ENCODE data around the gene ATP11C.
A peak's percentile ranks its signal among the peaks of the same experiment; 100 is the strongest.
"Not testable (repeated sequence)": the region's sequence is repeated elsewhere in the genome, so short reads cannot be mapped to it uniquely, and the experiment has no call there.

ATP11C gene

DNA sequence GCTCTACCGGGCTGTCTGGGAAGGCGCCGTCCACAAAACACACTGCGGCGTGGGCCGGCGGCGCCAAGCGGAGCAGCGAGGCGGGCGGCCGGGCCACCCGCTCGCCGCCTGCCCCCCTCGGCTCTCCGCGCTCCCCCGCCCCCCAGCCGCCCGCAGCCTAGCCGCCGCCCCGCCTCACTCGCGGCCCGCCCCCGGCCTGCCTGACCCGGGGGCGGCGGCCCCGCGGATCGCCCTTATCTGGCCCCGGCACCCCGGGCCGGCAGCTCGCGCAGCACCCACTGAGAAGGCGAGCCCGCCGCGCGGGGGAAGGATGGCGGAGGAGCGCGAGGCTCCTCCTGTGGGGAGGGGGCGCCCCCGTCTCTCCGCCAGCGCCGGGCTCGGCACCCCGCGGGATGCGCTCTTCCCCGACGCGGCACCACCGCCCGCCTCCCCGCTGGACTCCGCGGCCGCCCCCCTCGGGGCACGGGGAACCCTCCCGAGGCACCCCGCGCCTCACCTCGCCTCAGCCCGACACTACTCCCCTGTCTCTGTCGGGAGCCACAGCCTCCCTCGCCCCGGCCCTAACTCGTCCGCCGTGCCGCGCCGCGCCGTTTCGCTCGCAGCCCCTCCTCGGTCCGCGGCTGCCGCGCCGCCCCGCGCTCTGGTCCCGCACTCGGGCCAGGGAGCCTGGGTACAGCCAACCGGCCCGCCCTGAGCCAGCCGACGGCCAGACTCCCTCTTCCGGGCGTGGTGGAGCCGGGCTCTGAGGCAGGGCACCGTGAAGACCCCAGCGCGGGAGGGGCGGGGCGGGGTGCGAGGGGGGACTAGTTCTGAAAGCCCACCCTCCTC, 566 bp downstream of the ATP11C start:
- H3K27ac ChIP-seq: peak overlapping the region; percentile 77
- no peak for TF ChIP-seq CTCF (conservative IDR thresholded peaks at IDR 0.05)

DNA sequence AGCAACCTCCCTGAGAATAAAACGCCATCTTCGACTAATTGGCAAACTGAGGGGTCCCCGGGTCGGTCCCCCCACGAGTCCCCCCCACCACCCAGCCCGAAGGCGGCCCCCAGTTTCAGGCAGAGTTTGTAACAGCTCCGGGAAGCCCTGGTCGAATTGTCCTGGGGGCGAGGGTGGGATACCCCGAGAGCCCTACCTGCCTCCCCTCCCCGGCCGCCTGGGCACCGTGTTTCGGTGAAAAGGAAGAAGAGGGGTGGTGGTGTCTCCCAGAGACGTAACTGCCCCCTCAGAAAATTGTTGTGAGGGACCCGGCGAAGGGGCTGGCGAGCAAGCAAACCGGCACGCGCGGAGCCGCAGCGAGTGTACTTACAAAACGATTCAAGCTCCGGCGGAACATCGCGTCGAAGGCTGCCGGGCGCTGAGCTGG, 1.2 kb downstream of the ATP11C start:
- H3K27ac ChIP-seq: peak overlapping the region; percentile 77
- TF ChIP-seq CTCF (conservative IDR thresholded peaks at IDR 0.05): no peak

- H3K27ac ChIP-seq: peak overlapping the region; percentile 77
- no peak for TF ChIP-seq CTCF (conservative IDR thresholded peaks at IDR 0.05)
Observed at GRCh38 chrX:139930916-139931645, 1.8 kb downstream of the ATP11C start.

- no peak overlapping the region for H3K27ac ChIP-seq
- no peak for TF ChIP-seq CTCF (conservative IDR thresholded peaks at IDR 0.05)
Observed at GRCh38 chrX:139930401-139930800, 2.5 kb downstream of the ATP11C start.

- H3K27ac ChIP-seq: no peak overlapping the region
- no peak for TF ChIP-seq CTCF (conservative IDR thresholded peaks at IDR 0.05)
Observed at GRCh38 chrX:139929876-139930275, 3.0 kb downstream of the ATP11C start.

DNA sequence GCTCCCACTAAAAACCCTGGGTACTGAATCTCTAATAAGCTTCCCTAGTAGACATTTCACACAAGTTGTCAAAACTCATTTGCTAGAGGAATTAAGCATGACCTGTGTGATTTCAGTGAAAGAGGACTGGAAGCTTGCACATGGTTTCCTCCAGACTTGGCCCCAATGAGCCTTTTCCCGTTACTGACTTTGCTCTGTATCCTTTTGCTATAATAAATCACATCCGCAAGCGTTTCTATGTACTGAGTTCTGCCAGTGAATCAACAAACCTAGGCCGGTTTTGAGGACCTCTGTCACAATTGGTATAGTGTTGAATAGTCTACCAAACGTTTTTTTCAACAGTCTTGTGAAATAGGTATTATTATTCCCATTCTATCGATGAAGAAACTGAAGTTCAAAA, 8.2 kb downstream of the ATP11C start:
- no peak for TF ChIP-seq CTCF (conservative IDR thresholded peaks at IDR 0.05)
- H3K27ac ChIP-seq: no peak overlapping the region

GRCh38 chrX:139924069-139924695, 8.7 kb downstream of the ATP11C start:
- no peak for TF ChIP-seq CTCF (conservative IDR thresholded peaks at IDR 0.05)
- H3K27ac ChIP-seq: no peak overlapping the region

GRCh38 chrX:139921142-139921541, 11.7 kb downstream of the ATP11C start:
- not testable (repeated sequence) for H3K27ac ChIP-seq
